Common myeloid progenitor, CD34-positive (primary cell): ENCODE measurements around the gene FKBP5. TPM values are rescaled to one million over a fixed set of nuclear protein-coding genes. Genes with fewer than 3 reads are reported as not detected.
A peak's percentile ranks its signal among the peaks of the same experiment; 100 is the strongest.
"Not testable (repeated sequence)": the region's sequence is repeated elsewhere in the genome, so short reads cannot be mapped to it uniquely, and the experiment has no call there.

ENCODE experiments used
- CTCF ChIA-PET: fragments of 350-600 bp; sonication (Branson Sonifier 250); formaldehyde crosslinking; loops from one replicate; lab custom pipeline; 2021; ENCODE audit warnings: antibody characterized with exemption; lab: Charles Lee
- POLR2A ChIA-PET: fragments of 350-600 bp; sonication (Branson Sonifier 250); formaldehyde crosslinking; loops from one replicate; lab custom pipeline; 2021; ENCODE audit warnings: antibody characterized with exemption; lab: Charles Lee
- DNase-seq, 3 donors: peaks; one replicate each; pipeline versions ENCODE4 v3.0.0 to v3.0.0-alpha.2; 2013
- H3K27ac ChIP-seq, 2 experiments: 1 replicate in 1 of 2; 2 replicates in 1 of 2; pipeline ENCODE4 v1.7.0; 2013; ENCODE audit warnings: inconsistent platforms in 2 of 2, low read length in 2 of 2, mild to moderate bottlenecking in 2 of 2, low read depth in 1 of 2, moderate library complexity in 1 of 2; ENCODE audit not compliant: severe bottlenecking in 2 of 2, insufficient read depth in 1 of 2, poor library complexity in 1 of 2
- H3K27me3 ChIP-seq, 5 experiments: replicated peaks in 2 of 5; 1 replicate in 3 of 5; 2 replicates in 2 of 5; pipeline versions ENCODE4 v1.6.1 to v1.7.0; 2013; ENCODE audit warnings: low read length in 4 of 5, mild to moderate bottlenecking in 2 of 5, moderate library complexity in 2 of 5, inconsistent platforms in 1 of 5; ENCODE audit not compliant: insufficient read depth in 5 of 5, control insufficient read depth in 4 of 5
- H3K36me3 ChIP-seq, 4 experiments: 1 replicate in 2 of 4; 2 replicates in 2 of 4; pipeline versions ENCODE4 v1.6.1 to v1.7.0; 2013; ENCODE audit warnings: low read length in 3 of 4, control low read depth in 1 of 4, mild to moderate bottlenecking in 1 of 4; ENCODE audit not compliant: control insufficient read depth in 4 of 4, insufficient read depth in 4 of 4
- H3K4me1 ChIP-seq, 4 experiments: 1 replicate in 3 of 4; 2 replicates in 1 of 4; pipeline versions ENCODE4 v1.6.1 to v1.7.1; 2013; ENCODE audit warnings: low read length in 3 of 4, mild to moderate bottlenecking in 3 of 4, control low read depth in 1 of 4, inconsistent platforms in 1 of 4, moderate library complexity in 1 of 4; ENCODE audit not compliant: control insufficient read depth in 4 of 4, insufficient read depth in 4 of 4; ENCODE audit errors: control extremely low read depth in 1 of 4
- H3K4me3 ChIP-seq, 7 experiments: 1 replicate in 4 of 7; 2 replicates in 3 of 7; pipeline versions ENCODE4 v1.5.1 to v1.7.0; 2013; ENCODE audit warnings: mild to moderate bottlenecking in 7 of 7, low read length in 6 of 7, moderate library complexity in 6 of 7, inconsistent platforms in 2 of 7, low read depth in 2 of 7, control low read depth in 1 of 7; ENCODE audit not compliant: insufficient read depth in 4 of 7, control insufficient read depth in 1 of 7; ENCODE audit errors: extremely low read depth in 1 of 7
- H3K9me3 ChIP-seq, 5 experiments: 1 replicate in 4 of 5; 2 replicates in 1 of 5; pipeline versions ENCODE4 v1.6.1 to v1.7.1; 2013; ENCODE audit warnings: low read length in 4 of 5, mild to moderate bottlenecking in 2 of 5, inconsistent platforms in 1 of 5, low read depth in 1 of 5, moderate library complexity in 1 of 5; ENCODE audit not compliant: control insufficient read depth in 4 of 5, insufficient read depth in 2 of 5; ENCODE audit errors: control extremely low read depth in 1 of 5
- WGBS: methylation state at CpG from one replicate; pipeline ENCODE4 v1.1.5; 2013; ENCODE audit not compliant: insufficient coverage; 5-methylcytosine and 5-hydroxymethylcytosine counted together
- polyA plus RNA-seq: library from polyadenylated mRNA; unstranded; fragments of 120-200 nt; gene quantifications from one replicate; pipeline ENCODE4 v1.2.1, GENCODE V29; 2013

Gene FKBP5
- 105 TPM for polyA plus RNA-seq

- H3K27me3 ChIP-seq: no peaks in the 10 kb centered on the region
- ChIA-PET POLR2A (no interaction called here), CTCF (interaction anchor here (1.3 kb wide), 1 partner anchor 8 kb away, joined by 3 read pairs; no protein-coding TSS in a partner anchor)
- WGBS: under 1% methylated on average over 68 of the region's 80 CpGs
- peaks cover 4 to 38% (median 25%) of the 10 kb centered on the region in 4 experiments for H3K4me1 ChIP-seq
- H3K27ac ChIP-seq: peak within 1 kb of the TSS in 1 of 2 experiments; percentile 77
- H3K36me3 ChIP-seq: peaks cover 0 to 4% (median 2%) of the 10 kb centered on the region in 4 experiments
- no peaks in the 10 kb centered on the region for H3K9me3 ChIP-seq
- peak; percentile 88 to 91 (median 88) for DNase-seq
- H3K4me3 ChIP-seq: peak within 1 kb of the TSS; percentile 80 to 99 (median 94)
Observed at GRCh38 chr6:35688605-35689322, at the start of gene FKBP5. Gene FKBP5 (minus strand): TSS chr6:35688915. CDS start chr6:35642824, 46,091 bp downstream.

GRCh38 chr6:35737413-35738211 lies 48.9 kb upstream of the FKBP5 start:
- Histone ChIP-seq H3K27me3 (no peaks in the 10 kb centered on the region), H3K36me3 (no peaks in the 10 kb centered on the region), H3K27ac (no peak overlapping the region), H3K4me3 (no peak overlapping the region), H3K4me1 (peaks cover 6 to 42% (median 26%) of the 10 kb centered on the region in 4 experiments), H3K9me3 (no peaks in the 10 kb centered on the region)
- POLR2A ChIA-PET: interaction anchor here (0.5 to 1.4 kb wide), 2 partner anchors 153 to 209 kb away, joined by 3 to 5 read pairs; no protein-coding TSS in a partner anchor
- 63% methylated on average over 8 of the region's 16 CpGs for WGBS
- CTCF ChIA-PET: interaction anchor here (0.6 to 7.5 kb wide), 34 partner anchors 12 to 442 kb away, joined by 3 to 102 read pairs (median 5); no protein-coding TSS in a partner anchor
- DNase-seq: peak; percentile 77 to 89 (median 88)

- peaks cover 10 to 48% (median 32%) of the 10 kb centered on the region in 4 experiments for H3K4me1 ChIP-seq
- no peaks in the 10 kb centered on the region for H3K9me3 ChIP-seq
- DNase-seq: no peak
- CTCF ChIA-PET: interaction anchor here (0.6 to 7.5 kb wide), 39 partner anchors 9 to 441 kb away, joined by 3 to 102 read pairs (median 5); no protein-coding TSS in a partner anchor
- H3K4me3 ChIP-seq: no peak within 1 kb of the TSS
- H3K36me3 ChIP-seq: no peaks in the 10 kb centered on the region
- H3K27me3 ChIP-seq: no peaks in the 10 kb centered on the region
- 94% methylated on average over 9 of the region's 10 CpGs for WGBS
- POLR2A ChIA-PET: interaction anchor here (0.5 to 1.4 kb wide), 3 partner anchors 18 to 208 kb away, joined by 3 to 5 read pairs (median 3); no protein-coding TSS in a partner anchor
- H3K27ac ChIP-seq: no peak within 1 kb of the TSS
Observed at GRCh38 chr6:35736982-35737412, 48.3 kb upstream of the FKBP5 start, which contains the start of gene ARMC12. Gene ARMC12 (plus strand): TSS chr6:35737032. CDS start chr6:35737109, 77 bp downstream.

- H3K4me3 ChIP-seq: no peak overlapping the region
- DNase-seq: peak; percentile 72 to 83 (median 76)
- H3K36me3 ChIP-seq: no peaks in the 10 kb centered on the region
- H3K9me3 ChIP-seq: no peaks in the 10 kb centered on the region
- H3K27ac ChIP-seq: no peak overlapping the region
- 67% methylated on average over 6 of the region's 8 CpGs for WGBS
- no peaks in the 10 kb centered on the region for H3K27me3 ChIP-seq
- ChIA-PET CTCF (interaction anchor here (0.6 to 7.5 kb wide), 35 partner anchors 10 to 440 kb away, joined by 3 to 102 read pairs (median 4); no protein-coding TSS in a partner anchor), POLR2A (interaction anchor here (0.6 to 1.4 kb wide), 2 partner anchors 17 to 152 kb away, joined by 3 to 5 read pairs; no protein-coding TSS in a partner anchor)
- peaks cover 10 to 51% (median 32%) of the 10 kb centered on the region in 4 experiments for H3K4me1 ChIP-seq
Observed at GRCh38 chr6:35736253-35736894, 47.7 kb upstream of the FKBP5 start.

GRCh38 chr6:35735452-35735851 lies 46.7 kb upstream of the FKBP5 start:
- Histone ChIP-seq H3K36me3 (no peaks in the 10 kb centered on the region), H3K4me3 (no peak overlapping the region), H3K9me3 (no peaks in the 10 kb centered on the region), H3K27me3 (no peaks in the 10 kb centered on the region), H3K4me1 (peaks cover 16 to 58% (median 39%) of the 10 kb centered on the region in 4 experiments), H3K27ac (no peak overlapping the region)
- ChIA-PET POLR2A (no interaction called here), CTCF (interaction anchor here (0.6 to 7.5 kb wide), 14 partner anchors 11 to 439 kb away, joined by 3 to 102 read pairs (median 8); no protein-coding TSS in a partner anchor)
- no peak for DNase-seq
- 96% methylated on average over 3 of the region's 3 CpGs for WGBS

GRCh38 chr6:35734319-35734718 lies 45.6 kb upstream of the FKBP5 start:
- POLR2A ChIA-PET, H3K4me3 ChIP-seq, DNase-seq, H3K9me3 ChIP-seq, H3K27me3 ChIP-seq, H3K36me3 ChIP-seq, H3K27ac ChIP-seq: not testable (repeated sequence)
- H3K4me1 ChIP-seq: peaks cover 23 to 69% (median 47%) of the 10 kb centered on the region in 4 experiments
- CTCF ChIA-PET: interaction anchor here (0.6 to 7.9 kb wide), 17 partner anchors 9 to 438 kb away, joined by 3 to 73 read pairs (median 4); no protein-coding TSS in a partner anchor
- WGBS: 96% methylated on average over 8 of the region's 12 CpGs
